GM19238 (cell line): ENCODE data around the gene CHMP2A.
"Not testable (repeated sequence)": the region's sequence is repeated elsewhere in the genome, so short reads cannot be mapped to it uniquely, and the experiment has no call there.

ENCODE experiments used
- DNase-seq: peaks from one replicate; pipeline ENCODE4 v3.0.0; 2011; ENCODE audit warnings: low spot score; ENCODE audit not compliant: insufficient read length

Gene CHMP2A

GRCh38 chr19:58554494-58555368 lies at the start of gene CHMP2A:
Gene CHMP2A, minus strand, starts transcription at chr19:58555105. Its CDS starts 893 bp downstream, at chr19:58554212.
- peak; percentile 95 for DNase-seq

- DNase-seq: no peak
These were observed 31.3 kb upstream of the CHMP2A start for GRCh38 chr19:58586133-58586765.

- DNase-seq: no peak
These were observed 30.7 kb upstream of the CHMP2A start for GRCh38 chr19:58585442-58586132.

GRCh38 chr19:58584498-58585441 lies 29.9 kb upstream of the CHMP2A start:
- DNase-seq: no peak

- no peak for DNase-seq
These were observed 28.1 kb upstream of the CHMP2A start for GRCh38 chr19:58582985-58583384.

- peak; percentile 67 for DNase-seq
These were observed 26.6 kb upstream of the CHMP2A start for GRCh38 chr19:58581227-58582141.

GRCh38 chr19:58579473-58580142 lies 24.7 kb upstream of the CHMP2A start:
- no peak for DNase-seq

GRCh38 chr19:58578012-58578925 lies 23.4 kb upstream of the CHMP2A start:
- DNase-seq: no peak

- not testable (repeated sequence) for DNase-seq
These were observed 22.7 kb upstream of the CHMP2A start for GRCh38 chr19:58577581-58577980.

- DNase-seq: peak; percentile 75
These were observed 20.5 kb upstream of the CHMP2A start for GRCh38 chr19:58575183-58576041.

- no peak for DNase-seq
These were observed 18.8 kb upstream of the CHMP2A start for GRCh38 chr19:58573658-58574164.

GRCh38 chr19:58572818-58573657 lies 18.1 kb upstream of the CHMP2A start, which contains the start of gene MZF1:
Gene MZF1, minus strand, starts transcription at chr19:58573335. Its CDS starts 1,946 bp downstream, at chr19:58571389.
- peak; percentile 97 for DNase-seq

GRCh38 chr19:58572026-58572817 lies 17.3 kb upstream of the CHMP2A start:
- DNase-seq: no peak

GRCh38 chr19:58571575-58571947 lies 16.7 kb upstream of the CHMP2A start:
- DNase-seq: no peak
